CD4-positive, alpha-beta T cell (primary cell): ENCODE data around the gene OPN3. TPM values are rescaled to one million over a fixed set of nuclear protein-coding genes. Genes with fewer than 3 reads are reported as not detected.

Experiments used
- ATAC-seq: fragments of 200-7000 bp; cut with Tn5 transposase; one replicate; pipeline ENCODE4 v1.10.0; 2022; ENCODE audit warnings: mild to moderate bottlenecking; ENCODE audit not compliant: poor library complexity
- CTCF ChIA-PET: fragments of 350-600 bp; sonication (Branson Sonifier 250); formaldehyde crosslinking; loops from one replicate; lab custom pipeline; 2021; ENCODE audit warnings: antibody characterized with exemption, inconsistent platforms; lab: Charles Lee
- POLR2A ChIA-PET: fragments of 350-600 bp; sonication (Branson Sonifier 250); formaldehyde crosslinking; loops from one replicate; lab custom pipeline; 2021; ENCODE audit warnings: antibody characterized with exemption, inconsistent platforms; lab: Charles Lee
- DNase-seq, 14 experiments: peaks; one replicate each; pipeline ENCODE4 v3.0.0-alpha.2; 2013 to 2020; ENCODE audit warnings: mixed read lengths in 2 of 14
- H3K27ac ChIP-seq, 2 donors: one replicate each; pipeline versions ENCODE4 v1.5.1 to v1.7.0; 2013; ENCODE audit warnings: low read length in 2 of 2, low read depth in 1 of 2, mild to moderate bottlenecking in 1 of 2
- H3K27me3 ChIP-seq, 2 experiments: 1 replicate in 1 of 2; 2 replicates in 1 of 2; pipeline versions ENCODE4 v1.6.1 to v1.7.0; 2013; ENCODE audit warnings: low read length in 2 of 2, control low read depth in 1 of 2, mild to moderate bottlenecking in 1 of 2, moderate library complexity in 1 of 2; ENCODE audit not compliant: insufficient read depth in 2 of 2, control insufficient read depth in 1 of 2
- H3K36me3 ChIP-seq: one replicate; pipeline ENCODE4 v1.6.1; 2013; ENCODE audit warnings: low read length, control low read depth; ENCODE audit not compliant: insufficient read depth
- H3K4me1 ChIP-seq: one replicate; pipeline ENCODE4 v1.6.1; 2013; ENCODE audit warnings: low read length, control low read depth; ENCODE audit not compliant: insufficient read depth
- H3K4me3 ChIP-seq: one replicate; pipeline ENCODE4 v1.5.1; 2013; ENCODE audit warnings: mild to moderate bottlenecking, low read length, moderate library complexity
- H3K9me3 ChIP-seq, 2 experiments: 1 replicate in 1 of 2; 2 replicates in 1 of 2; pipeline versions ENCODE4 v1.6.1 to v1.7.0; 2013; ENCODE audit warnings: low read length in 2 of 2, mild to moderate bottlenecking in 2 of 2, control low read depth in 1 of 2, moderate library complexity in 1 of 2; ENCODE audit not compliant: control insufficient read depth in 1 of 2, insufficient read depth in 1 of 2
- H3K27ac Mint-ChIP-seq: one replicate; pipeline ENCODE4 v1.8.0; 2020; ENCODE audit warnings: mixed read lengths
- H3K27me3 Mint-ChIP-seq: one replicate; pipeline ENCODE4 v1.8.0; 2021; ENCODE audit warnings: mixed read lengths
- H3K36me3 Mint-ChIP-seq: one replicate; pipeline ENCODE4 v1.8.0; 2021; ENCODE audit warnings: low read depth, mixed read lengths
- H3K4me1 Mint-ChIP-seq: one replicate; pipeline ENCODE4 v1.8.0; 2021; ENCODE audit warnings: low read depth, mixed read lengths
- H3K4me3 Mint-ChIP-seq: one replicate; pipeline ENCODE4 v1.8.0; 2020; ENCODE audit warnings: mild to moderate bottlenecking, mixed read lengths
- H3K9me3 Mint-ChIP-seq: one replicate; pipeline ENCODE4 v1.8.0; 2020; ENCODE audit warnings: mixed read lengths
- CTCF ChIP-seq: fragments of 200-600 bp; IDR thresholded peaks from one replicate; pipeline ENCODE4 v1.8.0; 2022; ENCODE audit warnings: antibody characterized with exemption, mild to moderate bottlenecking
- intact Hi-C, 2 experiments: fragments of 100-400 bp; cut with DNase I in 1 of 2; cut with micrococcal nuclease in 1 of 2; formaldehyde crosslinking; loops; one replicate each; pipeline versions ENCODE4 v1.15.1 to v1.9.0; 2023 to 2025; cut with DNase I, micrococcal nuclease
- total RNA-seq, 174 experiments: library from RNA in 2 of 174; stranded (reverse) in 2 of 174; gene quantifications; one replicate each; pipeline ENCODE4 v1.2.3 and lab custom pipeline; 2021 to 2026

Gene OPN3
- total RNA-seq, 2 experiments from 2014 or later: 1.9 to 2.3 TPM

- H3K27ac Mint-ChIP-seq: no peak overlapping the region
- H3K4me1 Mint-ChIP-seq: peaks cover 25% of the 10 kb centered on the region
Measured at GRCh38 chr1:241642593-241642944, 2.4 kb upstream of the OPN3 start.

GRCh38 chr1:241641773-241642592, 1.8 kb upstream of the OPN3 start:
- DNase-seq (no peak), ATAC-seq (no peak)
- no peaks in the 10 kb centered on the region for H3K9me3 ChIP-seq
- H3K36me3 Mint-ChIP-seq: no peaks in the 10 kb centered on the region
- H3K4me3 ChIP-seq: no peak overlapping the region
- peak overlapping the region; percentile 82 for H3K27ac Mint-ChIP-seq
- H3K27ac ChIP-seq: no peak overlapping the region
- ChIA-PET POLR2A (interaction anchor here (1.3 kb wide), 1 partner anchor 14 kb away, joined by 5 read pairs; no protein-coding TSS in a partner anchor), CTCF (no interaction called here)
- H3K4me1 Mint-ChIP-seq: peaks cover 31% of the 10 kb centered on the region
- H3K9me3 Mint-ChIP-seq: peaks cover 5% of the 10 kb centered on the region
- peaks cover 17% of the 10 kb centered on the region for H3K4me1 ChIP-seq
- no peaks in the 10 kb centered on the region for H3K27me3 Mint-ChIP-seq
- TF ChIP-seq CTCF: no peak
- intact Hi-C loops: loop anchor here (1.0 to 5.0 kb wide), 4 partner anchors 33 to 207 kb away; partner anchors contain the start of gene FH (in 1 of the 2)
- no peaks in the 10 kb centered on the region for H3K27me3 ChIP-seq
- H3K36me3 ChIP-seq: no peaks in the 10 kb centered on the region
- peak overlapping the region; percentile 88 for H3K4me3 Mint-ChIP-seq

More at GRCh38 chr1:241642593-241642944, 2.4 kb upstream of the OPN3 start:
- Mint-ChIP-seq H3K27me3 (no peaks in the 10 kb centered on the region), H3K4me3 (peak overlapping the region; percentile 49), H3K9me3 (peaks cover 5% of the 10 kb centered on the region), H3K36me3 (no peaks in the 10 kb centered on the region)
- intact Hi-C loops: loop anchor here (1.0 to 5.0 kb wide), 4 partner anchors 32 to 207 kb away; partner anchors contain the start of gene FH (in 1 of the 2)
- DNase-seq (no peak), ATAC-seq (no peak)
- H3K27ac ChIP-seq: no peak overlapping the region
- no peak overlapping the region for H3K4me3 ChIP-seq
- TF ChIP-seq CTCF: no peak
- no peaks in the 10 kb centered on the region for H3K9me3 ChIP-seq
- ChIA-PET POLR2A (no interaction called here), CTCF (no interaction called here)
- H3K27me3 ChIP-seq: no peaks in the 10 kb centered on the region
- no peaks in the 10 kb centered on the region for H3K36me3 ChIP-seq
- H3K4me1 ChIP-seq: peaks cover 17% of the 10 kb centered on the region

- intact Hi-C loops: loop anchor here (5.0 kb wide), 2 partner anchors 36 to 124 kb away; partner anchors contain the start of gene FH (in 1 of the 2)
- ChIA-PET POLR2A (interaction anchor here (0.5 to 1.7 kb wide), 11 partner anchors 12 to 1614 kb away, joined by 3 to 16 read pairs (median 4); partner anchors contain the start of genes CEP170, EXO1, FH and KMO), CTCF (interaction anchor here (0.8 to 1.6 kb wide), 3 partner anchors 30 to 206 kb away, joined by 3 to 6 read pairs (median 4); no protein-coding TSS in a partner anchor)
- peaks cover 5% of the 10 kb centered on the region for H3K9me3 Mint-ChIP-seq
- Histone ChIP-seq H3K27me3 (no peaks in the 10 kb centered on the region), H3K36me3 (no peaks in the 10 kb centered on the region), H3K27ac (peak overlapping the region in 1 of 2 donors; percentile 23), H3K4me1 (peaks cover 17% of the 10 kb centered on the region), H3K9me3 (no peaks in the 10 kb centered on the region), H3K4me3 (peak overlapping the region; percentile 56)
- ATAC-seq (peak; percentile 7), DNase-seq (peak in 1 of 14 experiments; percentile 20)
- H3K27ac Mint-ChIP-seq: peak overlapping the region; percentile 82
- peaks cover 39% of the 10 kb centered on the region for H3K4me1 Mint-ChIP-seq
- no peaks in the 10 kb centered on the region for H3K36me3 Mint-ChIP-seq
- no peak for TF ChIP-seq CTCF
- H3K4me3 Mint-ChIP-seq: peak overlapping the region; percentile 88
- H3K27me3 Mint-ChIP-seq: no peaks in the 10 kb centered on the region
Measured at GRCh38 chr1:241640867-241641622, 876 bp upstream of the OPN3 start.
